Measurements from ENCODE around the gene COLGALT1.
"Not testable (repeated sequence)": the region's sequence is repeated elsewhere in the genome, so short reads cannot be mapped to it uniquely, and the experiment has no call there.

COLGALT1 gene

DNA sequence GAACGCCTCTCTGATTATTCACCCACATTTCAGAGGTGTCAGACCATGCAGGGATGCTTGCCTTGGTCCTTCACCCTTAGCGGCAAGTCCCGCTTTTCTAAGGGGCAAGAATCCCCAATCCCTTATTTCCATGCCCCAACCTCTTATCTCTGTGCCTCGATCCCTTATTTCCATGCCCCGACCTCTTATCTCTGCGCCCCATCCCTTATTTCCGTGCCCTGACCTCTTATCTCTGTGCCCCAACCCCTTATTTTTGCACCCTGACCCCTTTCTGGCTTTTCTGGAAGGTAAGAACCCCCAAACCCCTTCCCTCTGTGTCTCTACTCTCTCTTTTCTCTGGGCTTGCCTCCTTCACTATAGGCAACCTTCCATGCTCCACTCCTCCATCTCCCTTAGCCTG, 38.8 kb downstream of the COLGALT1 start:
- not testable (repeated sequence) for DNase-seq (ENCODE audit: low read depth in 2 of 3, low spot score in 1 of 3)

DNA sequence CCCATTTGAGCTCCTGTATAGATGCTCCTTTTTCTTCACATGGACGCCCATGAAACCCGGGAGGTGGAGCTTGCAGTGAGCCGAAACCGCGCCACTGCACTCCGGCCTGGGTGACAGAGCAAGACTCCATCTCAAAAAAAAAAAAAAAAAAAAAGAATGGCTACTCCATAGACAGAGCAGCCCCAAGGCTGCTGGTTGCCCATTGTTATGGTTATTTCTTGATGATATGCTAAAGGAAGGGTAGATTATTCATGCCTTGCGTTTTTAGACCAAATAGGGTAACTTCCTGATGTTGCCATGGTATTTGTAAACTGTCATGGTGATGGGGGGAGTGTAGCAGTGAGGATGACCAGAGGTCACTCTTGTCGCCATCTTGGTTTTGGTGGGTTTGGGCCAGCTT, 42.6 kb downstream of the COLGALT1 start:
- not testable (repeated sequence) for DNase-seq (ENCODE audit: low read depth in 2 of 3, low spot score in 1 of 3)

DNA sequence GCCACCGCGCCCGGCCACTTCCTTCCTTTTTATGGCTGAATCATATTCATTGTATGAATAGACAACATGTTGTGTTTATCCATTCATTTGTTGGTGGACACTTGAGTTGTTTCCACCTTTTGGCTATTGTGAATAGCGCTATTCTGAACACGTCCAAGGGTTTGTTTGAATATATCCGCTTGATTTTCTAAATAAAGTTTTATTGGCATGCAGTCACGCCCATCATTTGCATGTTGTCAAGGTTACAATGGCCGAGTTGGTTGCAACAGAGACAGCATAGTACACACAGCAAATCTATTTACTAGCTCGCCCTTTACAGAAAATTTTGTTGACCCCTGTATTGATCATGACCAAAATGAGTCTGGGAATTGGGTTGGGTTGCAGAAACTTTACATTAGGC, 43.5 kb downstream of the COLGALT1 start:
- no peak for DNase-seq (ENCODE audit: low read depth in 2 of 3, low spot score in 1 of 3)

DNA sequence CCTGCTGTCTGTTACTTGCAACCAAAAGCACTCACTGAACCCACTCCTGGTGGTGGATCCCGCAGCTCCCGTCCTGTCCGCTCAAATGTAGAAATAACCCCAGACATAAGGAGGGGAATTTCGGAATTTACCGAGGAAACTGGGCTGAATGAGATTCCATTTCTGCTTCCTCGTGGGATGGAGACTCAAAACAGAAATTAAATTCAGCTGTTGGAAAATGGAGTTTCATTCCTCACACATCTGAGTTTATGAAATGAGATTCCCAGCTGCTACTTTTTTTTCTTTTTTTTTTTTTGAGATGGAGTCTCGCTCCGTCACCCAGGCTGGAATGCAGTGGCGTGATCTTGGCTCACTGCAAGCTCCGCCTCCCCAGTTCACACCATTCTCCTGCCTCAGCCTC, 44.3 kb downstream of the COLGALT1 start:
- DNase-seq (ENCODE audit: low read depth in 2 of 3, low spot score in 1 of 3) = no peak

DNA sequence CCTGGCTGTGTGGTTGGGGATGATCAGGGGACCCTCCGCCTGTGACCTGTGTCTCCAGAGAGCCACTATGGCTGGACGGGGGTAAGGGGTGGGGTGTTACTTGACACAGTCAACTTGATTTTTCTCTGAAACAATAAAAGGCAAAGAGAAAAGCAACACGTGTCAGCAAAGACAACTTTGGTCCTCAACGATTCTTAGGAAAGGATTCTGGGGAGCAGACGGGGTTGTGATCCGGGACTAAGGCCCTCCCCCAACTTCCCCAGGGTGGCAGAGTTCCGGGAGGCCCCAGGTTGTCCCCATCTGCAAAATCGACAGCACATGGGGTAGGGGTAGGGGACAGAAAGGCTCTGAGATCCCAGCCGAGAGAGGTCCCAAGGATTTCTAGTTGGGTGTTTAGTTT, 46.2 kb downstream of the COLGALT1 start:
- DNase-seq (ENCODE audit: low read depth in 2 of 3, low spot score in 1 of 3) = no peak

DNA sequence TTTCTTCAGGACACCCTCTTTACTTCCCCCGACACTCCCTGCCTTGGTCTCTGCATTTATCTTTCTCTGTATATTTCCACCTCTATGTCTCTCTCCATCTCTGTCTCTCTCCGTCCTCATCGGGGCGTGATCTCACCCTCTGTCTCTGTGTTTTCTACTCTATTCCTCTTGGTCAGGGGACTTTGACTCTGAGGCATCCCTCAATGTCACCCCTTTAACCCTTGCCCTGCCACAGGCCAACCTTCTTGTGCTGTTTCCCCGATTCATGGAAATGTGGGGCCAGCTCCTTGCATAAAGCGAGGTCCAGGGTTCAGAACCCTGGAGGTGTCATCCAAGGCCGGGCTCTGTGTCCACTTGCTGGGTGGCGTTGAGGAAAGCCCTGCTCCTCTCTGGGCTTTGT, 46.8 kb downstream of the COLGALT1 start:
- no peak for DNase-seq (ENCODE audit: low read depth in 2 of 3, low spot score in 1 of 3)

DNA sequence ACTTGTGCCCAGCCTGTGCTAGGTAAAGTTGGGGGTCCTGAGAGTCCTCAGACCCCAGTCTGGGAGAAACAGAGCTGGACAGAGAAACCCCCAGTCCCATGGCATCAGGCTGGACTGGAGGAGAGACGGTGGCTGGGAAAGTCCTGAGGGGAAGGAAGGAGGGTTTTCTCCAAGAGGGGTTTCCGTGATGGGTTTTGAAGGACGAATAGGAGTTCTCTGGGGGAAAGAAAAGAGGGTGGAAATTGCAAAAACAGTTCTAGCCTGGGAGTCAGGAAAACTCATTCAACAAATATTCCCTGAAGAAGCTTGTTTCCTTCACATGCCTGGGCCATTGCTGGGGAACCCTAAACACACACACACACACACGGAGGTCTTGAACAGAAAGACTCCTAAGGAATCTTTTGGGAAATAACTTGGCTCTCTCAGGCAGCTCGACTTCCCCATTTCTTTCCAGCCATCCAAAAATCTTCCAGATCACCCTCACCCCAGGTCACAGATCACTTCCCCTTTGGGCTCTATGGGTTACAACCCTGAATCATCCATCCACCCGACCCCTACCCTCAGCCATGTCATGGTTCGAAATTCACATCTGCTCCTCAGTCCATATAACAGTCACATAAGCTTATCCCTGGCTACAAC, 47.5 kb downstream of the COLGALT1 start:
- no peak for DNase-seq (ENCODE audit: low read depth in 2 of 3, low spot score in 1 of 3)

DNA sequence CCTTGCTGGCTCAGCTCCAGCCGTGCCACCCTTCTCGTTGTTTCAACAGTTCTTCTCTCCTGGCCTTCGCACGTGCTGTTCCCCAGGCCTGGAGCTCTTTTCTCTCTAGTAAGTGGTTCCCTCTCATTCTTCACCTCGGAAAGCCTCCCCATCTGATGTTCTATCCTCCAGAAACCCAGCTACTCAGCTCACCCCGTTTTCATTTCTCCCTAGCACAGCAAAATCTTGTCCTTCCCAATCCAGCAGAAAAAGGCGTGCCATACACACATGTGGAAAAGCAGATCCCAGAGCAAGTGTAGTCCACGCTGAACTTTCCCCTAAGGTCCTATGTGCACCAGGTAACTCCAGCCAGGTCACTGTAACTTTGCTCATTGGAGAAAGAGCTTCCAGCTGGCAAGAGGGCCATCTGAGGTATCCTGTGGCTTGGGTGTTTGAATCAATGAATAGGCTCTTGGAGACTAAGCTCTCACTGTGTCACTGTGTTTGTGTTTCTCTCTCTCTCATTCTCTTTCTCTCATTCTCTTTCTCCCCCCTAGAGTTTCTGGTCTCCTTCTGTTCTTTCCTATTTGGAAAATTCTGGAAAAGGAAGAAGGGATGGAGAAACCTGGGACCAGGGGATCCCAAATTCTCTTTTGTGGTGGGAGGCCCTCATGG, 49.0 kb downstream of the COLGALT1 start:
- DNase-seq (ENCODE audit: low read depth in 2 of 3, low spot score in 1 of 3) = no peak

DNA sequence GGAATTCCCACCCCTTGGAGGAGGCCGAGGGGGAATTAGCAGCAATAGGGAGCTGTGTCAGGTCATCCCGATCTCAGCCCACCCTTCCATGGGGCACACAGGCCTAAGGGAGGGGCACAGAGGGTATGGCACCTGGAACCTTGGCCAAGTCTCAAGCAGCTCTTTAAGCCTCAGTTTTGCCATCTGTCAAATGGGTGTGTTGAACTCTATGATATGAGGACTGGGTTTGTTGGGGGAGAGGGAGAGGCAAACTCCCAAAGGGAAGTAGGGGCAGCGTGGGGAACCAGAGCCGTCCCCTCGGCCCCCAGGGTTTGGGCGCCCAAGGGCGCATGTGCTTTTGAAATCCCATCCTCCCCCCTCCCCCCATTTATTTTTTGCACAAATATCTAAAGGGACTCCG, 49.7 kb downstream of the COLGALT1 start:
- DNase-seq (ENCODE audit: low read depth in 2 of 3, low spot score in 1 of 3) = no peak

DNA sequence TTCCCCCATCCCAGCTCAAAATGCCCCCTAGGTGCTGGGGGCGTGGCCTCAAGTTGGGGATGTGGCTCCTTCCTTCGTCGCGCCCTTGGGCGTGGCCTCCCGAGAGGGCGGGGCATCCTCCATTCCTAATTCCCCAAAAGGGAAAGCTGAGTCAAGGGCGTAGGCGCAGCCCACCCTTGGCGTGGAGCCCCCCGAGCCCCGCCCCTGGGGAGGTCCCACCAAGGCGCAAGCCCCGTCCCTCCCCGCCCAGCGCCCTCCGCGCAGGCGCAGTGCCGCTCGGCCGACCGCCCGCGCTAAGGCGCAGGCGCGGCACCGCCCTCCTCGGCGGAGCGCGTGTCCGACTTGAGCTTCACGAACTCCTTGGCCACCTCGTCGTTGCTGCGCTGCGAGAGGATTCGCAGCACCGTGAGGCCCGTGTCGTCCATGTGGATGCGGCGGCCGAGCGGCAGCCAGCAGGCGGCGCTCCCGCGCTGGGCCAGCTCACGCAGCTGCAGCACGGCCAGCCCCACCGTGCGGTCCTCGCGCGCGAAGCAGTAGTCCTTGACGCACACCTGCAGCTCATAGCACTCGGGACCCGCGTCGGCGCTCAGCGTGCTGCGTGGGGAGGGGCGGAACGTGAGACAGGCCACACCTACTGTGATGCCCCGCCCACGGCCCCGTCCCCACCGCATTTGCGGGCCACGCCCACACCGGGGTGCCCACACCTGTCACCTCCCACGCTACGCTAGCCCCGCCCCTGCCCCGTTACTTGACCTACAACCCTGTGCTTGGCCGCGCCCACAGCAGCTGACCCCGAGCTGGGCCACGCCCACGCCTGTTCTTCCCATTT, 50.5 kb downstream of the COLGALT1 start:
- DNase-seq (ENCODE audit: low read depth in 2 of 3, low spot score in 1 of 3) = peak; percentile 64 to 78 (median 72)

DNA sequence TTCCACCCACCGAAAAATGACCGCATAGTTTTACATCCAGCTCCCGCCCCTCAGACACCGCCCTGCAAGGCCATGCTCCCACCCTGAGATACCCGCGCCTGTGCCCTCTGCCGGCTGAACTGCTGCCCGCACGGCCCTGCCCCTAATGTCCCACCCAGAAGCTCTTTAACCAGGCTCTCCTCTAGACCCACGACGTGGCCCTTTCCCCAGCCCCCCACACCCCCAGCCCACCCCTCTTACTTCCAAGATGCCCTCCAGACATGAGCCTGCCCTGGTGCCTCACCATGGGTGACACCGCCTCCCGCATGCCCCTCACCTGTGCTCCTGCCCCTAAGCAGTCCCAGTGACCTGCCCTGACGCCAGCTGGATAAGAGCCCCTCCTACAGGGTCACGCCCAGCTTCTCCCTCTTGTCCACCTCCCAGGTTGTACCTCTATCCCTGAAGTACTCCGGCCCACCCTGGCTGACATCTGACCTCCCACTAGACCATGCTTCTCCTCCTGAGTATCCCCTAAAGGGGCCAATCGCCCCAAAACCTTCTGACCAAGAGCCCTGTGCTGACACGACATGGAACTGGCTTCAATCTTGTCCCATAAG, 51.2 kb downstream of the COLGALT1 start:
- DNase-seq (ENCODE audit: low read depth in 2 of 3, low spot score in 1 of 3) = no peak

DNA sequence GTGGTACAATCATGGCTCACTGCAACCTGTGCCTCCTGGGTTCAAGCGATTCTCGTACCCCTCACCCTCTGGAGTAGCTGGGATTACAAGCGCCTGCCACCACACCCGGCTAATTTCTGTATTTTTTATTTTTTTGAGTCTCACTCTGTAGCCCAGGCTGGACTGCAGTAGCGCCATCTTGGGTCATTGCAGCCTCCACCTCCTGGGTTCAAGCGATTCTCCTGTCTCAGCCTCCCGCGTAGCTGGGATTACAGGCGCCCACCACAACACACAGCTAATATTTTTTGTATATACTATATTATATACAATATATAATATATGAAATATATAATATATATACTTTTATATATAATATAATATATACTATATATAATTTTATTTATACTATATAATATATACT, 52.5 kb downstream of the COLGALT1 start:
- DNase-seq (ENCODE audit: low read depth in 2 of 3, low spot score in 1 of 3) = no peak

DNA sequence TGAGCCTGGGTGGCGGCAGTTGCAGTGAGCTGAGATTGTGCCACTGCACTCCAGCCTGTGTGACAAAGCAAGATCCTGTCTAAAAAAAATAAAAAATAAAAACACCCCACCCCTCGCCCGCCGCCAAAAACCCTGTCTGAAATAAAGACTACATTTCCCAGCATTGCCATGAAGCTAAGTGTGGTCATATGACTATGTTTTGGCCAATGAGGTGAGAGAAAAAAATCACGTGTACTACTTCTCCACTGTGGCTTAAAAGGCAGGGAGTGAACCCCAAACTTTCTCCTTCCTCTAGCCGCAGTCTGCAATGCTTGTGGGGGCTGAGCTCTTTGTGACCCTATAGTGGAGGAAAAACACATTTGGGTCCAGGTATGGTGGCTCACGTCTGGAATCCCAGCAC, 54.9 kb downstream of the COLGALT1 start:
- no peak for DNase-seq (ENCODE audit: low read depth in 2 of 3, low spot score in 1 of 3)

DNA sequence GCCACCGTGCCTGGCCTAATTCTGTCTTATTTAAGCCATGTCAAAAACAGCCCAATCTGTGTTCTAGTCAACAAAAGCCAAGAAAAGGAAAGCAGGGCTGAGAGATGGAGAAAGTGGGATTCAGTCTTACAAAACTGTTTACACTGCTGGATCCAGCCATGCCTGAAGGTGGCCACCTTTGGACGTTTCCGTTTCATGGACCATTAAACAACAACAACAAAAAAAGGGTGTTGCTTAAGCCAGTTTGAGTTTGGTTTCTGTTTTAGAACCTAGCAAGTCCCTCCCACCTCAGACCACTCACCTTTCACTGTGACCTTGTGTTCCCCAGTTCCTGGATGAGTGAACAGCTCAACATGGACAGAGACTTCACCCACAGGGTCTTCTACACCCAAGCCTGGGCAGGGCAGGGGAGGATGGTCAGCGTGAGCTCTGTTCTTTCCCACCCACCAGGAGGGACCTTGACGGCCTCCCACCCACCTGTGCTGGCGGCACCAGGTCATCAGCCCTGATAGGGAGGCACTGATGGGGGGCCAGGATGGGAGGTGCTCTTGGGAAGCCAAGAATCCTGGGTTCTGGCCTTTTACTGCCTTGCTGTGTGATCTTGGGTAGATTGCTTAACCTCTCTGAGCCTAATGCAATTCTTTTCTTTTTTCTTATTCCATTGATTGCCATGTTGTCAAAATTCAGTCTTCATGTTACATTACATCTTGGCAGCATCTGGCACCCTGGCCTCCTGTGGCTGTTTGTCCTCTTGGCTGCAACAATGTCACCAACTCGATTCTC, 56.2 kb downstream of the COLGALT1 start:
- DNase-seq (ENCODE audit: low read depth in 2 of 3, low spot score in 1 of 3) = no peak

DNA sequence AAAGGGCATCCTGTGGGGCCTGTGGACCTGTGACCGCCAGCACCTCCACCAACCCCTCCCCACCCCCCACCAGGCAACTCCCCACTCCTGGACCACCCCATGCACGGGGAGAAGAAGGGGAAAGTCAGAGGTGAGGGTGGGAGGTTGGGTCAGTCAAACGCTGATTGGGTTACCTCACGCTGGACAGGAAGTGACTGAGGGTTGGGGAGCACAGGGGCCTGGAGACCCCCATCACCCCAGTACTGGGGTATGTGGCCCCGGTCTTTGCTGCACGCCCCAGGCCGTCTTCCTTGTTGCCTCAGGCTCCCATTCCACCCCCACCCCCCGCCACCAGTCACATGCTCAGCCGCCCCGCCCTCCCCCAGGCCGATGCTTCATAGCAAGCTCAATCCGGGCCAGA, 59.0 kb downstream of the COLGALT1 start:
- DNase-seq (ENCODE audit: low read depth in 2 of 3, low spot score in 1 of 3) = no peak

DNA sequence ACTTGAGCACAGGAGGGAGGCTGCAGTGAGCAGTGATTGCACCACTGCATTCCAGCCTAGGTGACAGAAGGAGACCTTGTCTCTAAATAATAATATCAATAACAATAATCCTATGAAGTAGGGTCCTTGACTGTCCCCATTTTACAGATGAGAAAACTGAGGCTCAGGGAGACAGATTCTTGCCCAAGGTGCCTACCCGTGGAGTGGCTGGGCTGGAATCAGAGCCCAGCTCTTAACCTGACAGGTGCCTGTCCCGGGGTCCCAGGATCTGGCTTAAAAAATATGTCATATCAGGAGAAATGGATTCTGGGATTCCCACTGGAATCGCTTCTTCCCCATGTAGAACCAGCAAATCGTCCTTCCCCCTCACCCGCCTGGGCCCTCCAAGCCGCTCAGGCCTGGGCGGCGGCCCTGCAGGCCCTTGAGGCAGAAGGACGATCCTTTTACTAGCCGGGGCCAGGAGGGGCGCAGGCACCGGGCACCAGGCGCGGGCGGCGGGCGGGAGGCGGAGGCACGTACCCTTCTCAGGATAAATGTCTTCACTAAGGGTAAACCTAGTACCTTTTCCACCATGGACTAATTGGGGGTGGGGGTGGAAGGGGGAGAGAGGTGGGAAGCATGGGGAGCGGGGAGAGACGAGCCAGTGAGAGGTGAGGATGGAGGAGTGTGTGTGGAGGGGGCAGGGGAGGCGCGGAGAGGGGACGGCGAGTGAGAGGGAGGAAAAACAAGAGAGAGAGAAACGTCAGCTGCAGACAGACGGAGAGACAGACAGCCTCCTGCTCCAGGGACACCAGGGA, 60.6 kb downstream of the COLGALT1 start:
- no peak for DNase-seq (ENCODE audit: low read depth in 2 of 3, low spot score in 1 of 3)

DNA sequence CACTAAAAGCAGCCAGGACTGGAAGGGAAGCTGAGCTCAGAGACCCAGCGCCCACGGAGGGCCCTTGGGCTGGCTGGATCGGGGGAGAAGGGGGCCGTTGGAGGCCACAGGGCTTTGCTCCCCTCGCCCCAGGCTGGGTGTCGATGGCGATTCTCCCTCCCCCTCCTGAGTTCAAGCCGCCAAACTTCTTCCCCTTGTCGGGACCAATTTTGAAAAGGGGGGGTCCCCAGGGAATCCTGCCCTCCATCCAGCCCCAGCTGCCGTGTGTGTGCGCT, 61.2 kb downstream of the COLGALT1 start:
- DNase-seq (ENCODE audit: low read depth in 2 of 3, low spot score in 1 of 3) = no peak

DNA sequence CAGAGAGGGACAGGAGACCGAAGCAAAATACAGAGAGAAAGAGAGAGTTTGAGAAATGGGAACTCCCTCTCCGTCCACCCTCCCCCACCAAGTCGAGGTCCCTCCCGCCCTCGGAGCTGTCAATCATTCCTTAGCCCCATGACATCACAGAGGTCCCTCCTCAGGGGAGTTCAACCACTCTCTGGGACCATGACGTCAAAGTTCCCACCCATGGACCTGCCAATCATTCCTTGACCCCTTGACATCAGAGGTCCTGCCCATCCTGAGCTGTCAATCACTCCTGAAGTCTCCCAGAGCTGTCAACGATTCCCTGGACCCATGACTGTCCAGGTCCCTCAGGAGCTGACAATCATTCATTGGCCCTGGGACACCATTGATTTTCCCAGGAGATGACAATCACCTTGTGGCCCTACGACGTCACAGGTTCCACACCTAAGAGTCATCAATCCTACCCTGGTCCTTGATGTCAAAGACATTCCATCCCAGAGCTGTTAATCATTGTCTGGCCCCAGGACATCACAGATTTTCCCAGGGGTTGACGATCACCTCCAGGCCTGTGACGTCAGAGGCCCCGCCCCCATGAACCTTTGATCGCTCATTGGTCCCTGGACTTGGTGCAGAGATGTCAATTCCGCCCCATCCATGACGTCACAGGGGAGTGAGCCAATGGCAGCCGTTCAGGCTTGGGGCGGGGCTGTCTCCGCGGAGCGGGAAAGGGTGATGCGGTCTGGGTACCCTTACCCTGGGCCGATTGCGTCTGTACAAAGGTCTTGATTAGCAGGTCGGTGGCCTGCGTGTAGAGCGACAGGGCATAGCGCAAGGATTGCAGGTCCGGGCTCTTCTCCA, 61.7 kb downstream of the COLGALT1 start:
- no peak for DNase-seq (ENCODE audit: low read depth in 2 of 3, low spot score in 1 of 3)

DNA sequence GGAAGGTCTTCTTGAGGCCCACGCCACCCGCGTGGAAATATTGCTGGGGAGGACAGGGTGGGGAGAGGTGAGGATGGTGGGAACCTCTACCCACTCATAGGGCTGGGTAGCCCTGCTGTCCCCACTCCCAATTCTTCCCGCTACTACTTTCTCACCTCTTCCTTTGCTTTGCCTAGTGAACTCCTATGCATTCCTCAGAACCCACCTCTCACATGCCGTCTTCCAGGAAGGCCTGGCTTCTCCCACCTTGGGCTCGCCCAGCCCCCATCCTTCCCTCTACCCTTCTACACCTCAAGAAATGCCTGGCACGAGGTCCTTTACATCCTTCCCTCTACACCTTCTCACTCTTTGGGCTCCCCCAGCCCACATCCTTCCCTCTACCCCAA, 62.4 kb downstream of the COLGALT1 start:
- no peak for DNase-seq (ENCODE audit: low read depth in 2 of 3, low spot score in 1 of 3)

All from stimulated activated CD4-positive, alpha-beta T cell treated with anti-CD3 and anti-CD28 coated beads, Interleukin-12 subunit alpha, Interleukin-12 subunit beta, amount 100 ng/mL, for 48 hours (primary cell).